ENCODE results near the gene MSI2. TPM values are rescaled to one million over a fixed set of nuclear protein-coding genes. Genes with fewer than 3 reads are reported as not detected.

MSI2 gene
- total and polyA plus RNA-seq, 9 of the 15 experiments (the other 6 are each of a cell fraction or from before 2014, with no cell fraction given): 4.6 to 61.8 (median 42.4) TPM

- TF ChIP-seq PHB (CRISPR knock-in tag; IDR thresholded peaks at IDR 0.05): no peak
- TF ChIP-seq LEF1 (IDR thresholded peaks at IDR 0.05): peak; percentile 86
- TF ChIP-seq SIN3A (IDR thresholded peaks at IDR 0.05; ENCODE audit: borderline replicate concordance in 2 of 2, control insufficient read depth in 1 of 2, low read depth in 2 of 2, low read length in 2 of 2): no peak
- TF ChIP-seq SRSF1 (IDR thresholded peaks at IDR 0.05; ENCODE audit: low read depth, low read length): no peak
- TF ChIP-seq PHF20 (IDR thresholded peaks at IDR 0.05; ENCODE audit: partially characterized antibody): no peak
- no peak for TF ChIP-seq JUN (IDR thresholded peaks at IDR 0.05; ENCODE audit: borderline replicate concordance, low read depth, low read length)
- TF ChIP-seq JUN (CRISPR knock-in tag; IDR thresholded peaks at IDR 0.05; ENCODE audit: borderline replicate concordance): no peak
- TF ChIP-seq, protein P1, sequence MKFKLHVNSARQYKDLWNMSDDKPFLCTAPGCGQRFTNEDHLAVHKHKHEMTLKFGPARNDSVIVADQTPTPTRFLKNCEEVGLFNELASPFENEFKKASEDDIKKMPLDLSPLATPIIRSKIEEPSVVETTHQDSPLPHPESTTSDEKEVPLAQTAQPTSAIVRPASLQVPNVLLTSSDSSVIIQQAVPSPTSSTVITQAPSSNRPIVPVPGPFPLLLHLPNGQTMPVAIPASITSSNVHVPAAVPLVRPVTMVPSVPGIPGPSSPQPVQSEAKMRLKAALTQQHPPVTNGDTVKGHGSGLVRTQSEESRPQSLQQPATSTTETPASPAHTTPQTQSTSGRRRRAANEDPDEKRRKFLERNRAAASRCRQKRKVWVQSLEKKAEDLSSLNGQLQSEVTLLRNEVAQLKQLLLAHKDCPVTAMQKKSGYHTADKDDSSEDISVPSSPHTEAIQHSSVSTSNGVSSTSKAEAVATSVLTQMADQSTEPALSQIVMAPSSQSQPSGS (CRISPR knock-in tag; IDR thresholded peaks at IDR 0.05): no peak
- TF ChIP-seq, protein P2, sequence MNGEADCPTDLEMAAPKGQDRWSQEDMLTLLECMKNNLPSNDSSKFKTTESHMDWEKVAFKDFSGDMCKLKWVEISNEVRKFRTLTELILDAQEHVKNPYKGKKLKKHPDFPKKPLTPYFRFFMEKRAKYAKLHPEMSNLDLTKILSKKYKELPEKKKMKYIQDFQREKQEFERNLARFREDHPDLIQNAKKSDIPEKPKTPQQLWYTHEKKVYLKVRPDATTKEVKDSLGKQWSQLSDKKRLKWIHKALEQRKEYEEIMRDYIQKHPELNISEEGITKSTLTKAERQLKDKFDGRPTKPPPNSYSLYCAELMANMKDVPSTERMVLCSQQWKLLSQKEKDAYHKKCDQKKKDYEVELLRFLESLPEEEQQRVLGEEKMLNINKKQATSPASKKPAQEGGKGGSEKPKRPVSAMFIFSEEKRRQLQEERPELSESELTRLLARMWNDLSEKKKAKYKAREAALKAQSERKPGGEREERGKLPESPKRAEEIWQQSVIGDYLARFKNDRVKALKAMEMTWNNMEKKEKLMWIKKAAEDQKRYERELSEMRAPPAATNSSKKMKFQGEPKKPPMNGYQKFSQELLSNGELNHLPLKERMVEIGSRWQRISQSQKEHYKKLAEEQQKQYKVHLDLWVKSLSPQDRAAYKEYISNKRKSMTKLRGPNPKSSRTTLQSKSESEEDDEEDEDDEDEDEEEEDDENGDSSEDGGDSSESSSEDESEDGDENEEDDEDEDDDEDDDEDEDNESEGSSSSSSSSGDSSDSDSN (IDR thresholded peaks at IDR 0.05; ENCODE audit: borderline replicate concordance in 1 of 2, low read depth in 2 of 2, low read length in 2 of 2): no peak
- TF ChIP-seq ZNF311 (CRISPR knock-in tag; IDR thresholded peaks at IDR 0.05): 0 out of 2 replicates have a peak, but pooled peaks have one; percentile 49
- TF ChIP-seq MECOM (CRISPR knock-in tag; IDR thresholded peaks at IDR 0.05): no peak
- TF ChIP-seq, protein P3, sequence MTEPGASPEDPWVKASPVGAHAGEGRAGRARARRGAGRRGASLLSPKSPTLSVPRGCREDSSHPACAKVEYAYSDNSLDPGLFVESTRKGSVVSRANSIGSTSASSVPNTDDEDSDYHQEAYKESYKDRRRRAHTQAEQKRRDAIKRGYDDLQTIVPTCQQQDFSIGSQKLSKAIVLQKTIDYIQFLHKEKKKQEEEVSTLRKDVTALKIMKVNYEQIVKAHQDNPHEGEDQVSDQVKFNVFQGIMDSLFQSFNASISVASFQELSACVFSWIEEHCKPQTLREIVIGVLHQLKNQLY (CRISPR knock-in tag; conservative IDR thresholded peaks at IDR 0.05): no peak
- no peak; the same call in 1 of the 2 replicates for TF ChIP-seq XRCC5 (IDR thresholded peaks at IDR 0.05; ENCODE audit: low read depth, low read length)
- peak; percentile 64 for TF ChIP-seq GABPB1 (CRISPR knock-in tag; IDR thresholded peaks at IDR 0.05)
- no peak for TF ChIP-seq ZNF384 (IDR thresholded peaks at IDR 0.05; ENCODE audit: low read depth, low read length)
- TF ChIP-seq ZNF395 (CRISPR knock-in tag; IDR thresholded peaks at IDR 0.05): no peak; the same call in 1 of the 2 replicates
- TF ChIP-seq CCAR2 (IDR thresholded peaks at IDR 0.05; ENCODE audit: low read depth, low read length): no peak
- peak; percentile 68 for TF ChIP-seq CREM (IDR thresholded peaks at IDR 0.05; ENCODE audit: low read depth)
- TF ChIP-seq MTA1 (IDR thresholded peaks at IDR 0.05; ENCODE audit: borderline replicate concordance): no peak; the same call in 1 of the 2 replicates
- TF ChIP-seq CHD4 (IDR thresholded peaks at IDR 0.05; ENCODE audit: insufficient read depth, insufficient replicate concordance, low read depth, low read length, poor library complexity, severe bottlenecking): no peak
- TF ChIP-seq, protein P4, sequence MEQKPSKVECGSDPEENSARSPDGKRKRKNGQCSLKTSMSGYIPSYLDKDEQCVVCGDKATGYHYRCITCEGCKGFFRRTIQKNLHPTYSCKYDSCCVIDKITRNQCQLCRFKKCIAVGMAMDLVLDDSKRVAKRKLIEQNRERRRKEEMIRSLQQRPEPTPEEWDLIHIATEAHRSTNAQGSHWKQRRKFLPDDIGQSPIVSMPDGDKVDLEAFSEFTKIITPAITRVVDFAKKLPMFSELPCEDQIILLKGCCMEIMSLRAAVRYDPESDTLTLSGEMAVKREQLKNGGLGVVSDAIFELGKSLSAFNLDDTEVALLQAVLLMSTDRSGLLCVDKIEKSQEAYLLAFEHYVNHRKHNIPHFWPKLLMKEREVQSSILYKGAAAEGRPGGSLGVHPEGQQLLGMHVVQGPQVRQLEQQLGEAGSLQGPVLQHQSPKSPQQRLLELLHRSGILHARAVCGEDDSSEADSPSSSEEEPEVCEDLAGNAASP (IDR thresholded peaks at IDR 0.05): no peak
These were observed 203.1 kb downstream of the MSI2 start (continued) for GRCh38 chr17:57459286-57459915.

All from K562 (cell line).